OCI-LY3 (cell line): ENCODE measurements around the gene XPO6.
A peak's percentile ranks its signal among the peaks of the same experiment; 100 is the strongest.

Experiments
- H2AFZ ChIP-seq: fragments of 200-600, 300-600 bp; shearing (Covaris generic); 2 replicates; pipeline ENCODE4 v1.6.0; 2014; ENCODE audit warnings: antibody characterized with exemption, low read depth, low read length
- H3K27ac ChIP-seq: fragments of 200-600, 300-600 bp; sonication (generic); 2 replicates; pipeline ENCODE4 v1.5.1; 2014; ENCODE audit warnings: mild to moderate bottlenecking, low read length, moderate library complexity, mixed read lengths
- H3K27me3 ChIP-seq: fragments of 200-600, 300-600 bp; sonication (generic); 2 replicates; pipeline ENCODE4 v1.6.1; 2014; ENCODE audit warnings: low read depth, low read length, mixed read lengths
- H3K36me3 ChIP-seq: fragments of 200-600, 300-600 bp; sonication (generic); replicated peaks from 2 replicates; pipeline ENCODE3; 2014; ENCODE audit warnings: low read depth, low read length, mixed read lengths
- H3K4me1 ChIP-seq: fragments of 300-600, 200-600 bp; sonication (generic); 2 replicates; pipeline ENCODE4 v1.6.1; 2014; ENCODE audit warnings: low read length, mixed read lengths
- H3K4me2 ChIP-seq: fragments of 200-600, 300-600 bp; sonication (generic); 2 replicates; pipeline ENCODE4 v1.6.1; 2014; ENCODE audit warnings: low read length, mixed read lengths
- H3K4me3 ChIP-seq: fragments of 300-600, 200-600 bp; sonication (generic); 2 replicates; pipeline ENCODE4 v1.5.1; 2014; ENCODE audit warnings: antibody characterized with exemption, mild to moderate bottlenecking, low read length, moderate library complexity
- H3K79me2 ChIP-seq: fragments of 300-600, 200-600 bp; shearing (Covaris generic); 2 replicates; pipeline ENCODE4 v1.6.1; 2014; ENCODE audit warnings: mild to moderate bottlenecking, low read length, mixed read lengths
- H3K9ac ChIP-seq: fragments of 300-600, 200-600 bp; shearing (Covaris generic); 2 replicates; pipeline ENCODE4 v1.6.0; 2014; ENCODE audit warnings: mild to moderate bottlenecking, low read length, moderate library complexity
- H3K9me3 ChIP-seq: fragments of 200-600, 300-600 bp; shearing (Covaris generic); 2 replicates; pipeline ENCODE4 v1.6.1; 2014; ENCODE audit warnings: low read length, mixed read lengths; ENCODE audit not compliant: insufficient read depth
- H4K20me1 ChIP-seq: fragments of 200-600, 300-600 bp; sonication (generic); 2 replicates; pipeline ENCODE4 v1.6.1; 2016; ENCODE audit warnings: low read length, mixed read lengths; ENCODE audit not compliant: insufficient read depth
- EZH2phosphoT487 ChIP-seq: fragments of 200-600 bp; shearing (Covaris generic); IDR thresholded peaks from 2 replicates; pipeline ENCODE4 v1.6.1; 2018; ENCODE audit warnings: antibody characterized with exemption, mixed run types, low read depth
- TF ChIP-seq, protein P1 (sequence below): fragments of 200-600, 300-600 bp; sonication (generic); IDR thresholded peaks from 2 replicates; pipeline ENCODE4 v1.5.1; 2014; ENCODE audit warnings: antibody characterized with exemption, low read length, low read depth

XPO6 gene

DNA sequence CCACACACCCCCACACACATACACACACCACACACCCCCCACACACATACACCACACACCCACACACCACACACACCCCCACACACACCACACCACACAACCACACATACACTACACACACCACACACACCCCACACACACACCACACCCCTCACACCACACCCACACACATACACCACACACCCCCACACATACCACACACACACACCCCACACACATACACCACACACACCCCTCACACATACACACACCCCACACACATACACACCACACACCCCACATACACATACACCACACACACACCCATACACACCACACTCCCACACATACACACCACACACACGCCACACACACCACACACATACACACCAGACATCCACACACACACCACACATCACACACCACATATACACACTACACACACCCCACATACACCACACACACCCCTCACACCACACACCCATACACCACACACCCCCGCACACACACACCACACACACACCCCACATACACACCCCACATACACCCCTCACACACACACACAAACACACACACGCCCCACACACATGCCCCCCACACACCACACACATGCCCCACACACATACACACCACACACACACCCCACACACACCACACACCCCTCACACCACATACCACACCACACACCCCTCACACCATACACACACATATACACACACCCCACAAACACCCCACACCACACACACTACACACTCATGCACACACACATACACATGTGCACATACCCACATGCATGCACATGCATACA lies 122.4 kb downstream of the XPO6 start:
- Histone ChIP-seq H2AFZ (no peak overlapping the region), H3K36me3 (peaks cover 9% of the 10 kb centered on the region), H3K79me2 (no peaks in the 10 kb centered on the region), H3K9ac (no peak overlapping the region), H3K4me2 (no peak overlapping the region), H3K27ac (no peak overlapping the region), H4K20me1 (peaks cover 3% of the 10 kb centered on the region; the same call in 1 of the 2 replicates), H3K4me1 (no peaks in the 10 kb centered on the region), H3K9me3 (no peaks in the 10 kb centered on the region), H3K4me3 (no peak overlapping the region), H3K27me3 (no peaks in the 10 kb centered on the region)
- TF ChIP-seq, protein P1, sequence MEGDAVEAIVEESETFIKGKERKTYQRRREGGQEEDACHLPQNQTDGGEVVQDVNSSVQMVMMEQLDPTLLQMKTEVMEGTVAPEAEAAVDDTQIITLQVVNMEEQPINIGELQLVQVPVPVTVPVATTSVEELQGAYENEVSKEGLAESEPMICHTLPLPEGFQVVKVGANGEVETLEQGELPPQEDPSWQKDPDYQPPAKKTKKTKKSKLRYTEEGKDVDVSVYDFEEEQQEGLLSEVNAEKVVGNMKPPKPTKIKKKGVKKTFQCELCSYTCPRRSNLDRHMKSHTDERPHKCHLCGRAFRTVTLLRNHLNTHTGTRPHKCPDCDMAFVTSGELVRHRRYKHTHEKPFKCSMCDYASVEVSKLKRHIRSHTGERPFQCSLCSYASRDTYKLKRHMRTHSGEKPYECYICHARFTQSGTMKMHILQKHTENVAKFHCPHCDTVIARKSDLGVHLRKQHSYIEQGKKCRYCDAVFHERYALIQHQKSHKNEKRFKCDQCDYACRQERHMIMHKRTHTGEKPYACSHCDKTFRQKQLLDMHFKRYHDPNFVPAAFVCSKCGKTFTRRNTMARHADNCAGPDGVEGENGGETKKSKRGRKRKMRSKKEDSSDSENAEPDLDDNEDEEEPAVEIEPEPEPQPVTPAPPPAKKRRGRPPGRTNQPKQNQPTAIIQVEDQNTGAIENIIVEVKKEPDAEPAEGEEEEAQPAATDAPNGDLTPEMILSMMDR, result no peak
- TF ChIP-seq EZH2phosphoT487, result no peak

DNA sequence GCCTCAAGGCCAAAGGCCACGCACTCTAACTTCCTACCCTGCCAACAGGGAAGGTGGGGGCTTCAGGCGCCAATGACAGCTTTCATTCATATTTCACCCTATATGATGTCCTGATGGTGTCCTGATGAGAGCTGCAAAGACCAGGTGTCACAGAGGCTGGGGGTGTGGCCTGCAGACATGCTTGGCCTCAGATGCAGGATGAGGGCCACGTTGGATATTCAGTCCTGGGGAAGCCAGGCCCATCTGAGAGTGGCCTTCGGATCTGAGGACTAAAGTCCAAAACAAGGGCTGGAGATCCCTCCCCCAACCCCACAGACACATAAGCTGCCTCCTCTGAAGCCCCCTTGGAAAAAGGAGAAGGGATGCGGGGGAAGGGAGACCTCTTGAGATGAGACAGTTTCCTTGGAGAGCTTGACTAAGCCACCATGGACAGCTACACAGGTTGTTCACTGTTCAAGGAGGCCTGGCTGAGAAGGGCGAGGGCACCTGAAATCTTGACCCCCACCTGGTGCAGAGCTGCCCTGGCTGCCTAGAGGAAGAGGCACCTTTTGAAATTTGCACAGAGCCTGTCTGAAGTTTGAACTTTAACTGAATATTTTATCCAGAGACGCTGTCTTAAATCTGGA lies 124.0 kb downstream of the XPO6 start:
- H3K4me3 ChIP-seq, result no peak overlapping the region
- H3K27ac ChIP-seq, result peak overlapping the region; percentile 32
- no peak overlapping the region for H3K4me2 ChIP-seq
- H3K9ac ChIP-seq, result no peak overlapping the region
- TF ChIP-seq EZH2phosphoT487, result no peak
- TF ChIP-seq, protein P1, result no peak
- no peaks in the 10 kb centered on the region for H3K27me3 ChIP-seq
- H3K79me2 ChIP-seq, result no peaks in the 10 kb centered on the region
- H2AFZ ChIP-seq, result no peak overlapping the region
- peaks cover 5% of the 10 kb centered on the region for H3K36me3 ChIP-seq
- H4K20me1 ChIP-seq, result peaks cover 3% of the 10 kb centered on the region; the same call in 1 of the 2 replicates
- H3K4me1 ChIP-seq, result no peaks in the 10 kb centered on the region
- no peaks in the 10 kb centered on the region for H3K9me3 ChIP-seq

DNA sequence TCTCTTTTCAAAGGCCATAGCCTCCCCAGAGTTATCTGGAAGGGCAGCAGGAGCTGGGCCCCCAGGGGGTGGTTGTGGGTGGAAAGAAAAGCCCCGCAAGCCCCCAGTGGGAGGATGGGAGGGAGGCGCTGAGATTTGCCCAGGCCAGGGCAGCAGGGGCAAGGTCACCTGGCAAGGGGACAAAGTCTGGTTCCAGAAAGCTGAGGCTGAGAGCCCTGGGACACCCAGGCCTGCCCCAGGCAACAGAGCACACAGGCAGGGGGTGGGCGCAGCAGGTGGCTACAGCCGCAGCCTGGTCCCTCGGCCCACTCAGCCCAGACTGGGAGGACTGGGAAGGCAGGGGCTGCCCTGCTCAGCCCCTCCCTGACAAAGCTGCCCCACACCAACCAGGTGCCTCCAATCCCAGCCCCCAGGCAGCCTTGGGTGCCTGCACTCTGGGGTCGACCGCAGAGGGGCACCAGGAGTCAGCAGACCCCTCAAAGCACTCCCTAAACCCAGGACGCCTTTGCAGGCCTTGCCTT lies 124.6 kb downstream of the XPO6 start:
- H3K4me1 ChIP-seq, result no peaks in the 10 kb centered on the region
- no peak overlapping the region for H3K9ac ChIP-seq
- H3K27ac ChIP-seq, result no peak overlapping the region
- no peak overlapping the region for H3K4me3 ChIP-seq
- TF ChIP-seq, protein P1, result no peak
- no peak for TF ChIP-seq EZH2phosphoT487
- no peak overlapping the region for H3K4me2 ChIP-seq
- H3K27me3 ChIP-seq, result no peaks in the 10 kb centered on the region
- H2AFZ ChIP-seq, result no peak overlapping the region
- no peaks in the 10 kb centered on the region for H3K9me3 ChIP-seq
- peaks cover 3% of the 10 kb centered on the region; the same call in 1 of the 2 replicates for H4K20me1 ChIP-seq
- no peaks in the 10 kb centered on the region for H3K79me2 ChIP-seq
- peaks cover 5% of the 10 kb centered on the region for H3K36me3 ChIP-seq
